Right lobe of liver (tissue), 6 donors: ENCODE measurements around the gene MED22. TPM values are rescaled to one million over a fixed set of nuclear protein-coding genes. Genes with fewer than 3 reads are reported as not detected.
A peak's percentile ranks its signal among the peaks of the same experiment; 100 is the strongest.

Experiments used
- ATAC-seq, 4 donors: fragments of 200-7000 bp; cut with Tn5 transposase; one replicate each; pipeline ENCODE4 v1.9.1; 2020; ENCODE audit warnings: mild to moderate bottlenecking in 4 of 4, moderate library complexity in 4 of 4
- DNase-seq, 3 donors: peaks; one replicate each; pipeline ENCODE4 v3.0.0-alpha.2; 2020
- H3K27ac ChIP-seq, 3 donors: fragments of 200-600 bp; one replicate each; pipeline ENCODE4 v1.8.0; 2022
- H3K27me3 ChIP-seq, 2 donors: fragments of 200-600 bp; one replicate each; pipeline ENCODE4 v1.8.0; 2022
- H3K36me3 ChIP-seq, 4 donors: fragments of 200-600 bp; sonication (generic) in 1 of 4; one replicate each; pipeline versions ENCODE4 v1.5.1 to v1.8.0; 2017 to 2022; ENCODE audit warnings: control low read depth in 1 of 4
- H3K4me1 ChIP-seq, 4 donors: fragments of 200-600 bp; sonication (generic) in 1 of 4; one replicate each; pipeline versions ENCODE4 v1.5.1 to v1.8.0; 2017 to 2022; ENCODE audit warnings: control low read depth in 1 of 4
- H3K4me3 ChIP-seq, 3 donors: fragments of 200-600 bp; one replicate each; pipeline ENCODE4 v1.8.0; 2022
- H3K9me3 ChIP-seq, 4 donors: fragments of 200-600 bp; sonication (generic) in 1 of 4; one replicate each; pipeline versions ENCODE4 v1.5.1 to v1.8.0; 2017 to 2022; ENCODE audit warnings: control low read depth in 1 of 4
- CTCF ChIP-seq, 4 donors: fragments of 200-600 bp in 3 of 4; fragments of 450-650 bp in 1 of 4; IDR thresholded peaks; one replicate each; pipeline versions ENCODE4 v1.5.1 to v1.8.0; 2016 to 2022; ENCODE audit warnings: antibody characterized with exemption in 4 of 4, mild to moderate bottlenecking in 2 of 4
- POLR2A ChIP-seq: fragments of 450-650 bp; IDR thresholded peaks from one replicate; pipeline ENCODE4 v1.6.1; 2017; ENCODE audit warnings: antibody characterized with exemption, mild to moderate bottlenecking
- WGBS: methylation state at CpG from one replicate; pipeline ENCODE4 v1.1.6; 2018; ENCODE audit warnings: low coverage, low lambda C conversion rate; ENCODE audit not compliant: insufficient coverage; ENCODE audit errors: missing lambda C conversion rate; 5-methylcytosine and 5-hydroxymethylcytosine counted together
- intact Hi-C, 2 donors: fragments of 100-400 bp; cut with DNase I; formaldehyde crosslinking; loops; one replicate each; pipeline versions ENCODE4 v1.11.2 to v1.14.1; 2022
- total RNA-seq, 6 experiments: library from RNA; depleted of rRNA in 2 of 6; stranded (reverse); fragments of >200 nt in 2 of 6; fragmentation: NEBNext Ultra II Directional in 3 of 6; extraction: Animal tissue kit (Norgen Biotek cat#: 25700) in 3 of 6; gene quantifications; one replicate each; pipeline versions ENCODE4 v1.1.0 to v1.2.4, GENCODE V29; 2016 to 2023
- donor health status: DM: no; HTN: yes; CAD: no.
- donor health status: DM: no; HTN: no; CAD: no.
- donor health status: DM: no; HTN: no; CAD: no.
- donor health status: DM: no; HTN: yes; CAD: no.
- donor health status: DM: no; HTN: yes; CAD: no.

MED22 gene
- total RNA-seq, 6 experiments from 2014 or later = 5.9 to 14.5 (median 8.1) TPM

GRCh38 chr9:133349965-133350616 lies 2.2 kb upstream of the MED22 start:
- ATAC-seq = no peak
- Histone ChIP-seq H3K36me3 (peaks cover 5 to 43% (median 23%) of the 10 kb centered on the region in 4 donors), H3K27ac (no peak overlapping the region), H3K4me3 (no peak overlapping the region), H3K4me1 (peaks cover 0 to 27% (median 5%) of the 10 kb centered on the region in 4 donors), H3K9me3 (no peaks in the 10 kb centered on the region), H3K27me3 (no peaks in the 10 kb centered on the region)
- WGBS = 61% methylated on average over 5 of the region's 15 CpGs
- DNase-seq = peak in 1 of 3 donors; percentile 39
- intact Hi-C loops = loop anchor here (10.0 kb wide), 2 partner anchors 55 to 135 kb away; no protein-coding TSS in a partner anchor
- TF ChIP-seq CTCF (IDR thresholded peaks at IDR 0.05) (no peak), POLR2A (no peak)

GRCh38 chr9:133348718-133349573 lies 1.0 kb upstream of the MED22 start:
- no peak for DNase-seq
- intact Hi-C loops = loop anchor here in 1 of 2 donors (10.0 kb wide), 1 partner anchor 136 kb away; no protein-coding TSS in a partner anchor
- Histone ChIP-seq H3K27ac (peak overlapping the region; percentile 67 to 90 (median 74)), H3K4me1 (peaks cover 0 to 17% (median 4%) of the 10 kb centered on the region in 4 donors), H3K4me3 (peak overlapping the region; percentile 72 to 99 (median 98)), H3K9me3 (no peaks in the 10 kb centered on the region), H3K27me3 (no peaks in the 10 kb centered on the region), H3K36me3 (peaks cover 5 to 53% (median 28%) of the 10 kb centered on the region in 4 donors)
- 13% methylated on average over 25 of the region's 25 CpGs for WGBS
- no peak for TF ChIP-seq CTCF (IDR thresholded peaks at IDR 0.05)
- TF ChIP-seq POLR2A = no peak
- no peak for ATAC-seq

GRCh38 chr9:133347515-133347984 lies 381 bp downstream of the MED22 start:
- intact Hi-C loops = loop anchor here in 1 of 2 donors (10.0 kb wide), 1 partner anchor 137 kb away; no protein-coding TSS in a partner anchor
- Histone ChIP-seq H3K27me3 (no peaks in the 10 kb centered on the region), H3K4me3 (peak overlapping the region; percentile 72 to 99 (median 98)), H3K27ac (peak overlapping the region; percentile 67 to 90 (median 74)), H3K4me1 (peaks cover 0 to 17% (median 4%) of the 10 kb centered on the region in 4 donors), H3K36me3 (peaks cover 5 to 55% (median 30%) of the 10 kb centered on the region in 4 donors), H3K9me3 (no peaks in the 10 kb centered on the region)
- 0% methylated on average over 5 of the region's 41 CpGs for WGBS
- DNase-seq (peak in 1 of 3 donors; percentile 66), ATAC-seq (peak; percentile 51 to 63 (median 62))
- TF ChIP-seq CTCF (IDR thresholded peaks at IDR 0.05) (no peak), POLR2A (no peak)

- DNase-seq = peak in 1 of 3 donors; percentile 52
- TF ChIP-seq CTCF (IDR thresholded peaks at IDR 0.05) = no peak
- no peak for TF ChIP-seq POLR2A
- no peaks in the 10 kb centered on the region for H3K27me3 ChIP-seq
- H3K4me1 ChIP-seq = peaks cover 0 to 17% (median 4%) of the 10 kb centered on the region in 4 donors
- 52% methylated on average over 4 of the region's 15 CpGs for WGBS
- intact Hi-C loops = loop anchor here in 1 of 2 donors (10.0 kb wide), 1 partner anchor 139 kb away; no protein-coding TSS in a partner anchor
- H3K9me3 ChIP-seq = no peaks in the 10 kb centered on the region
- no peak overlapping the region for H3K27ac ChIP-seq
- ATAC-seq = no peak
- H3K36me3 ChIP-seq = peaks cover 5 to 44% (median 22%) of the 10 kb centered on the region in 4 donors
- peak overlapping the region in 2 of 3 donors; percentile 72 to 98 for H3K4me3 ChIP-seq
Observed at GRCh38 chr9:133346021-133346785, 1.7 kb downstream of the MED22 start.
